ENCODE results near the gene RCAN2. TPM values are rescaled to one million over a fixed set of nuclear protein-coding genes. Genes with fewer than 3 reads are reported as not detected.

The RCAN2 gene
- polyA plus RNA-seq, 1 donor from 2014 or later = 37.4 TPM

DNA sequence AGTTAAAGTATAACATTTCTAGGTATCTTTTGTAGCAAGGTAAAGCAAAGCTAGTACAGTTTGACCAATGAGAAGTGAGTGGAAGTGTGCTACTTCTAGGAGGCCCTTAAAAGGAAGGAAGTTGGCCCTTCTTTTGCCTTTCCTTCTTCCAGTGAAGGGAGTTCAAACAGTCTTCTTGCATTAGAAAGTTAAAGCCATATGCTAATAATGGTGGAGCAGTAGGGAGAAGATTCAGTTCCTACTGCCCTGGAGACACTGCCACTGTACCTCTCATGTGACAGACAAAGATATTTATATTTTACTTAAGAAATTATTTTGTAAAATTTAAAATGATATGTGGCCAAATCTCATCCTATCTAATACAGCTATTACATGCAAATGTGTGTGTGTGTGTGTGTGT, 26.0 kb upstream of the RCAN2 start:
- Histone ChIP-seq H4K20me1 (ENCODE audit: insufficient read depth) (no peaks in the 10 kb centered on the region), H3K9me3 (ENCODE audit: low read length) (no peaks in the 10 kb centered on the region), H3K9me2 (ENCODE audit: insufficient read depth, low read length) (no peaks in the 10 kb centered on the region), H3K79me2 (replicated peaks; ENCODE audit: insufficient read depth, low read length) (no peaks in the 10 kb centered on the region), H3K27ac (ENCODE audit: low read length) (no peak overlapping the region), H2AFZ (ENCODE audit: low read depth, low read length) (no peak overlapping the region), H3K4me2 (ENCODE audit: low read length) (no peak overlapping the region), H3K9ac (ENCODE audit: low read length) (no peak overlapping the region), H3K4me3 (ENCODE audit: low read length) (no peak overlapping the region), H3K27me3 (ENCODE audit: insufficient read depth, low read depth, low read length) (no peaks in the 10 kb centered on the region), H3K36me3 (ENCODE audit: insufficient read depth, low read length) (no peaks in the 10 kb centered on the region), H3F3A (ENCODE audit: insufficient read depth, low read length, poor library complexity, severe bottlenecking) (no peaks in the 10 kb centered on the region)
- no peak for TF ChIP-seq REST (IDR thresholded peaks at IDR 0.05; ENCODE audit: borderline replicate concordance)
- no peak for TF ChIP-seq EP300 (conservative IDR thresholded peaks at IDR 0.05; ENCODE audit: poor library complexity, severe bottlenecking)
- no peak for TF ChIP-seq CTCF (IDR thresholded peaks at IDR 0.05; ENCODE audit: poor library complexity, severe bottlenecking)
- TF ChIP-seq MXI1 (conservative IDR thresholded peaks at IDR 0.05; ENCODE audit: poor library complexity, severe bottlenecking) = no peak

- Histone ChIP-seq H3K9me2 (ENCODE audit: insufficient read depth, low read length) (no peaks in the 10 kb centered on the region), H2AFZ (ENCODE audit: low read depth, low read length) (no peak overlapping the region), H3K27ac (ENCODE audit: low read length) (no peak overlapping the region), H3K9me3 (ENCODE audit: low read length) (no peaks in the 10 kb centered on the region), H3K79me2 (replicated peaks; ENCODE audit: insufficient read depth, low read length) (no peaks in the 10 kb centered on the region), H3F3A (ENCODE audit: insufficient read depth, low read length, poor library complexity, severe bottlenecking) (no peaks in the 10 kb centered on the region), H3K27me3 (ENCODE audit: insufficient read depth, low read depth, low read length) (no peaks in the 10 kb centered on the region), H3K36me3 (ENCODE audit: insufficient read depth, low read length) (no peaks in the 10 kb centered on the region), H4K20me1 (ENCODE audit: insufficient read depth) (no peaks in the 10 kb centered on the region), H3K4me3 (ENCODE audit: low read length) (no peak overlapping the region), H3K9ac (ENCODE audit: low read length) (no peak overlapping the region), H3K4me2 (ENCODE audit: low read length) (no peak overlapping the region)
- TF ChIP-seq SMC3 (conservative IDR thresholded peaks at IDR 0.05; ENCODE audit: poor library complexity) (no peak), EZH2 (IDR thresholded peaks at IDR 0.05; ENCODE audit: borderline replicate concordance, insufficient read depth, low read length, poor library complexity, severe bottlenecking) (no peak), CTCF (IDR thresholded peaks at IDR 0.05; ENCODE audit: poor library complexity, severe bottlenecking) (no peak), TAF1 (IDR thresholded peaks at IDR 0.05; ENCODE audit: low read depth) (no peak), POLR2AphosphoS5 (IDR thresholded peaks at IDR 0.05) (no peak), REST (IDR thresholded peaks at IDR 0.05; ENCODE audit: borderline replicate concordance) (no peak), RAD21 (conservative IDR thresholded peaks at IDR 0.05) (no peak), EP300 (conservative IDR thresholded peaks at IDR 0.05; ENCODE audit: poor library complexity, severe bottlenecking) (no peak), MXI1 (conservative IDR thresholded peaks at IDR 0.05; ENCODE audit: poor library complexity, severe bottlenecking) (no peak)
Measured at GRCh38 chr6:46513533-46513932, 22.3 kb upstream of the RCAN2 start.
